Urinary bladder (tissue), 4 donors: Measurements from ENCODE around the gene SHISA5. TPM values are rescaled to one million over a fixed set of nuclear protein-coding genes. Genes with fewer than 3 reads are reported as not detected.
A peak's percentile ranks its signal among the peaks of the same experiment; 100 is the strongest.

Experiments used
- DNase-seq: peaks from one replicate; pipeline ENCODE4 v3.0.0-alpha.2; 2015; ENCODE audit errors: extremely low spot score
- H3K27ac ChIP-seq: one replicate; pipeline ENCODE4 v1.5.1; 2013; ENCODE audit warnings: low read depth, mild to moderate bottlenecking, moderate library complexity
- H3K36me3 ChIP-seq: one replicate; pipeline ENCODE4 v1.6.1; 2013; ENCODE audit warnings: mild to moderate bottlenecking, moderate library complexity; ENCODE audit not compliant: insufficient read depth
- H3K4me1 ChIP-seq: one replicate; pipeline ENCODE4 v1.6.1; 2013; ENCODE audit warnings: mild to moderate bottlenecking, moderate library complexity; ENCODE audit not compliant: insufficient read depth
- H3K4me3 ChIP-seq: one replicate; pipeline ENCODE4 v1.5.1; 2013; ENCODE audit warnings: low read depth, low read length
- WGBS: extraction: QIAGEN DNeasy Blood & Tissue Kit; methylation state at CpG from one replicate; pipeline ENCODE4 v1.1.7; 2013; 5-methylcytosine and 5-hydroxymethylcytosine counted together
- polyA plus RNA-seq: library from polyadenylated mRNA; stranded (reverse); fragments of 200-250 nt; gene quantifications from one replicate; pipeline ENCODE4 v1.2.3, GENCODE V29; 2013
- total RNA-seq: library from RNA; depleted of rRNA; stranded (reverse); fragments of >200 nt; gene quantifications from one replicate; pipeline ENCODE4 v1.2.3, GENCODE V29; 2014
- donor health status: healthy with polysubstance abuse.
- donor health status: healthy.

SHISA5 gene
- total and polyA plus RNA-seq, 2 donors = 62.5 to 209 TPM

DNA sequence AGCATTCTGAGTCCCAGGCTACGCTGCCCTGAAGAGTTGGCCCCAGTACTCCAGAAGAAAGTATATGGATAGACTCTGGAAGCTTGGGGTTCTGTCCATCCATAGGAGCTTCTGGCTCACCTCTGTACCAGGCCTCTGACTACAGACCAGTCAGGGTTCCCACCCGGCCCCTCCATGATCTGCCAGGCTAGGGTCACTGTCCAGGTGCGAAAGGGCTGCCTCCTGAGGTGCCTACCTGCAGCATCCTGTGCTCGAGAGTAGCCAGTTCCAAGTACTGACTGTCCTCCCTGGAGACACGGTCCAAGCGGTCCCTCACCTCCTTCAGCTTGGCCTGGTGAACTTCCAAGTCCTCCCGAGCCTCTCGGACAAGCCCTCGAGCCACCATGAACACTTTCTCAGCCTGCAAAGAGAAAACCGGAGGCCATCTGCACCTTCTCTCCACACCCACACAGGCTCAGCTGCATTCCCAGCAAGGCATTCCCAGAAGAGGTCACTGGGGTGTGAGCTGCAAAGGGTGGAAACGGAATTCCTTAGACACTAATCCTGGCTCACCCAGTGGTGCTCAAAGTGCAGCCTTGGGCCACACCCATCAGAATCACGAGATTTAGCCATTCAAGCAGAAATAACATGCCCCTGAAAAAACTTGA is 70.4 kb downstream of the SHISA5 start:
- no peak for DNase-seq
- 77% methylated on average over 12 of the region's 12 CpGs for WGBS
- Histone ChIP-seq H3K4me3 (no peak overlapping the region), H3K4me1 (no peaks in the 10 kb centered on the region), H3K27ac (peak overlapping the region; percentile 49), H3K36me3 (no peaks in the 10 kb centered on the region)

DNA sequence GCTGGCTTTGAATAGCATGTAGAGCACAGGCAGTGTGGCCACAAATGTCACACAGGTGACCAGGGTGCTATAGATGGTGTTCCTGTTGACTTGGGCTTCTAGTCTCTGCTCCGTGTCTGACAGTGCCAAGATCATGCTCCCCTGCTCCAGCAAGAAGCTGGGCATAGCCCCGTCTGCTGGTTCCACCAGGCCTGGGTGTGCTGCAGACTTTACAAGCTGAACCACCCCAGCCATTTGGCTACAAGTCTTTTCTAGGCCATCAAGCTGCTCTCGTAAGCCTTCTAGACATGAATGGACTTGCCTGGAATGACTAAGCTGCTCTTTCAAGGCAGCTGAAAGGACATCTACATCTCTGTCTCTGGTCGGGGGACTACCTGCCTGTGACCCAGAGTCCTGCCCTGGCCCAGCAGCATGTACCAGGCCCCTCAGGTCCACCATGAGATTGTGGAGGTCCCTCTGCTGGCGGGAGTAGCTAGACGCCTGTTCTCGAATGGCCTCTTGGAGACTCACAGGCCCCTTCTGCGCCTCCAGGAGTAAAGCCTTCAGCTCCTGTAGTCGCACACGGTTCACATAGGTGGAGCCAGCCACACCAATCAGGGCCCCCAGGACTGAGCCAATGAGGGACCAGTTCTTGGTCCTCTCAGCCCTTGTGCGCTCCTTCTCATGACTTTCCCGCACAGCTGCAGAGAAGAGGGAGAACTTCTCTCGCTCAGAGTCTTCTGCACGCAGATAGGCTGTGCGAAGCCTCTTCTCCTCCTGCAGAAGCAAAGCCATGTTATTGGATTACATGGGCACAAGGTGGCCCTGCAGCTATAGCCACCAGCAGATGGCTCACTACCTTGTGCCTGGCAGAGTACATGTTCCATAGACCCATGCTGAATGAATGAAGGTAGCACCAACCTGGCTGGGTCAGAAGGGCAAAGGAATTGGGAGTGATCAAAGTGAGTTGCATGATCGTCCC is 71.3 kb downstream of the SHISA5 start:
- Histone ChIP-seq H3K36me3 (no peaks in the 10 kb centered on the region), H3K27ac (peak overlapping the region; percentile 49), H3K4me1 (no peaks in the 10 kb centered on the region), H3K4me3 (no peak overlapping the region)
- 71% methylated on average over 16 of the region's 16 CpGs for WGBS
- no peak for DNase-seq

DNA sequence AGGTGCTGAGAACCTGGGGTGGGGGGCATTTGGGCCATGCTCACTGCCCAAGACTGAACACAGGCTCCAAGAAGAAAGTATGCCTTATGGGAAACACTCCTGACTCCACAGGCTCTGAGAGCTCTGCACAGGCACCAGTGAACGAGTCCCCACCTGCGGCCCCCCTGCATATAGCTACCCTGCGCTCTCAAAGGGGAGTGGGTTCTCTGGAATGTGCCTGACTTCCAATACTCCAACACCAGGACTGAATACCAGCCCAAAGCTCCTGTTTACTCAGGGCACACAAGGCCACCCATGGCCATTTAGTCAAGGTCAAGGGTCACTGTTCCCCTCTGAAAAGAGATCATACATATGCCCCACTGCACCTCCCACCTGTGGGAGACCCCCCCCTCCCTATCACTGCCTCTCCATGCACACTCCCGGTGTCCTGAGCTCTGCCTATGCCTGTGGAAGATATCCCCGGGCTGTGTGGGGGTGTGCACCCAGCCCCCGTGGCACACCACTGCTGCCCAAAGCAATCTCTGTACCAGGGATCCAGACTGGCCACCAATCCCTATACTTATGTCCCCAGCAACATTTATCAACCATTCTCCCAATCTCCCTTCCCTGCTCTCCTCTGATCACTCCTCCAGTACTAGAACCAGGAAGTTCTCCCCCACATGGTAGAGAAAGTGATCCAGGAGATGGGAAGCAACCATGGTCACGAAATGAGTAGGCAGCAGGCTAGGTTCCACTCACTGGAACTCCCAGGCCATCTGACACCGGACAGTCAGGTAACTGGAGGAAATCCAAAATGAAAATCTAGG is 72.5 kb downstream of the SHISA5 start:
- H3K27ac ChIP-seq = peak overlapping the region; percentile 41
- H3K4me1 ChIP-seq = no peaks in the 10 kb centered on the region
- no peak overlapping the region for H3K4me3 ChIP-seq
- WGBS = 91% methylated on average over 8 of the region's 8 CpGs
- no peaks in the 10 kb centered on the region for H3K36me3 ChIP-seq
- DNase-seq = no peak

DNA sequence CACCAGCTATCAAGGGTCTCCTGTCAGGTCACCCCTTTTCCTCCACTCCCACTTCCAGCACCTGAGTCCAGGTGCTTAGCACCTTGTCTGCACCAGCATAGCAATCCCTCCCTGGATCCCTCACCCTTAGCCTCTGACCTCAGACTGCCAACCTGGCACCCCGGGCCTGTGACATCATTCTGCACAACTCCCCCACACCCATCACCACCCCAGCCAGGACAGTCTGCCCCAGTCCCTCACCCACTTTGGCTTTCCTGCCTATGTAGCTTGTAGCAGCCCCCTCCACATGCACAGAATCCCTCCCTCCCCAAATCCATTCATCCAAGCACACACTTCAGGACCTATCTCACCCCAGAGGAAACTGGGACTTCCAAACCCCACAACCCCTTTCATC is 73.3 kb downstream of the SHISA5 start:
- Histone ChIP-seq H3K36me3 (no peaks in the 10 kb centered on the region), H3K4me1 (no peaks in the 10 kb centered on the region), H3K27ac (peak overlapping the region; percentile 77), H3K4me3 (no peak overlapping the region)
- WGBS = 68% methylated on average over 1 of the region's 1 CpG
- DNase-seq = no peak

DNA sequence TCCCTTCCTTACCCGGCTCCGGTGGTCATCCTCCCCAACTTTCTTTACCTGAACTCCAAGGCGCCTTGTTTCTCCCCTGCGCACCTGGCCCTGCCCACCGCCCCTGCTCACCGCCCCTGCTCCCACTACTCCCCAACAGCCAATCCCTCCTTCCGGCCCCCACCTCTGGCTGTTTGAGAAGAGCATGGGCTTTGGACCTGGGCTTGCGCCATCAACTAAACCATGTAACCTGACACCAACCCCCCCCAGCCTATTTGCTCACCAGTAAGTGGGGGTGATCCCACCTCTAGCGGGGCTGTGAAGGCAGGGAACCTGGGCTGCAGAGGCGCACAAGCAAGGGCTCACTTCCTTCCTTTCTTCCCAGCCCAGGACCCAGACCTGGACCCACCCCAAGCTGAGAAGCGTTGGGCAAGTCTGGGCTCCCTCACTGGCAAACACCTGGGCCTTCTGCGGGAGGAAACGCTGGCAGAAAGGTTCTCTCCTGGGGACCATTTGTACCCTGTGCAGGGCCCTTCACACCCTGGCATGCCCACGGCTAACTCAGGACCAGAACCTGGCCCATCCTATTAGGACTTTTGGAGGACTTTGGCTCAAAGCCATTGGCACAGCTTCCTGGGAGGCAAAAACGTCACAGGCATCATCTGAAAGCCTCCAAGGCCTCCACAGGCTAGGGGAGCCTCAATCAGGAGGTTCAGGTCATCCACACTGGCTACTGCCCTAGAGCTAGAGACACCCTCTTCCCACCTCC is 73.8 kb downstream of the SHISA5 start, which contains the start of gene PLXNB1:
Gene PLXNB1 (minus strand): TSS at position 127 of the 748 bp plus-strand sequence. CDS start 5,475 bp downstream, outside the sequence.
- no peaks in the 10 kb centered on the region for H3K4me1 ChIP-seq
- 13% methylated on average over 15 of the region's 15 CpGs for WGBS
- H3K27ac ChIP-seq = peak within 1 kb of the TSS; percentile 88
- H3K36me3 ChIP-seq = no peaks in the 10 kb centered on the region
- H3K4me3 ChIP-seq = peak within 1 kb of the TSS; percentile 78
- peak; percentile 59 for DNase-seq

DNA sequence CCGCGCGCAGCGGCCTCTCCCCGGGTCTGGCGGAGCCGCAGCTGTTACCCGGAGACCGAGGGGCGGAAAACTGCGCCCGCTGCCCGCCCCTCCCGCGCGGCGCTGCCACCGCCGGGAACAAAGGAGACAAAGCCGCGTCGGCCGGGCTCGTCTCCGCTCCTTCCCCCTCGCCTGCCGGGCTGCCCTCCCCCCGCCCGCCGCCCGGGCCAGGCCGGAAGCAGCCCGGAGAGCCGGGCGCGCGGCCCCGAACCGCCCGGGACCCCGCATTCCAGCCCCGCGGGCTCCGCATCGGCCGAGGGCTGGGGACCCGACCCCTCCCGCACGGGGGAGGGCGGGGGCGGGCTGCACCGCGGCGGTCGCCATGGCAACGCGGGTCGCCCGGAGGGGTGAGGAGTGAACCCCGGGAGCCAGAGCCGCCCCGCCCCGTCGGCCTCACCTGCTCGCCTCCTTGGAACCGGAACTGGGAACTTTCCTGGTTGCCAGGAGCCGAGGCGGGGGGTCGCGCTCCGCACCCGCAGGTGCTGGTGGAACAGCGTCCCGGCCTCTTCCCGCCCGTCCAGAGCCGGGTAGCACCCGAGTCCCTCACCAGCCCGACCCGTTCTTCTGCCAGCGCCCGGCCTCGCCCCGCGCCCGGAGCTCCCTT is 74.5 kb downstream of the SHISA5 start:
- no peaks in the 10 kb centered on the region for H3K4me1 ChIP-seq

DNA sequence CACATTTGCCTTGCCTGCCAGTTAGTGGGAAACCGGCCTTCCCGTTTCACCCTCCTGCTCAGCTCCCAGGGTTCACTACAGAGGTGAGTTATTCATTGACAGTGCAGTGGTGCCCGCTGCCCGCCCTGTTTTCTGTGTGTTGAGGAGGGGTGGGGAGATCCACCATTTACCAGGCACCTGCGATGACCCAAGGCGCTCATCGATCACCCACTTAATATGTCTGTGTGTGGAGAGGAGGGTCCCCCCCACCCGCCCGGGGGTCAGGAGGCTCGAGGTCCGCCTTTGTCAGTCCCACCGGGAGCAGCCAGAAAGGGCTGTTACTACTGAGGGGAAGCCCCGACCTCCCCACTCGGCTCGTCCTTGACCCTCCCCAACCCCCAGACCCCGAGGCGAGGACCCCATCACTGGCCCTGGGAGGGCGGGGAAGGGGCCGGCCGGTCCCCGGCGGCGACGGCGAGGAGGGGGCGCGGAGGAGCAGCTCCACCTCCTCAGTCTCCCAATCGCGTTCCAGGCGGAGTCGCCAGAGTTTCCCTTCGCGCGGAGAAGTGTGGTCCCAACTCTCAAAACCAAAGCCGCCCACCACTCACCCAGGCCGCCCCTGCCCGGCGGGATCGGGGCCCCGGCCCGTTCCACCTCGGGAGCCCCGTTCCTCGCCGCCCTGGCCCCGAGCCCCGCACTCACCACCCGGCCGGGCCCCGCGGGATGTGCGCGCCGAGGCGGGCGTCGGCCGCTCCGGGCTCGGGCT is 75.2 kb downstream of the SHISA5 start:
- 3% methylated on average over 60 of the region's 60 CpGs for WGBS
- no peak for DNase-seq
- no peaks in the 10 kb centered on the region for H3K4me1 ChIP-seq
- peak overlapping the region; percentile 78 for H3K4me3 ChIP-seq
- H3K36me3 ChIP-seq = no peaks in the 10 kb centered on the region
- H3K27ac ChIP-seq = peak overlapping the region; percentile 88

More for the DNA sequence above, 74.5 kb downstream of the SHISA5 start:
- Histone ChIP-seq H3K27ac (peak overlapping the region; percentile 88), H3K36me3 (no peaks in the 10 kb centered on the region), H3K4me3 (peak overlapping the region; percentile 78)
- under 1% methylated on average over 86 of the region's 86 CpGs for WGBS
- no peak for DNase-seq

DNA sequence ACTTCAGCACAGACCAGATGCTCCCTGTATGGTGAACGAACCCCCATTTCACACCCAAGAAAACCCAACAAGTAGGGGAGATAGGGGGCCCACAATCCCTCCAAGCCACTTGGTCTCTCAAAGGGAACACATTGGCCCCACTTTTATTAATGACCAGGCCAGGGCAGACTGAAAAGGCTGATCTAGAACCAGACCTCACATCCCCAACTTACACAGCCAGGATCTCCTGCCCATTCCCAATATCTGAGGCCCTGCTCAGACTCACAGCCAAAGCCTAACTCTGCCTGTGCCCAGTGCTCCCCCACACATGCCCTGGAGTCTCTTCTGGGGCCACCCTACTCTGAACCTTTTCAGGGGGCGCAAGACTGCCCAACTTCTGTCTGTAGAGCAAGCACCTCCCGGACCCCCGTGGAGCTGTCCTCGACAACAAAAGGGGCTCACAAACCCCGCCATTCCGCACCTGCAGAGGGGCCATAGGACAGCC is 75.8 kb downstream of the SHISA5 start:
- Histone ChIP-seq H3K4me3 (peak overlapping the region; percentile 78), H3K4me1 (no peaks in the 10 kb centered on the region), H3K36me3 (no peaks in the 10 kb centered on the region), H3K27ac (no peak overlapping the region)
- DNase-seq = no peak
- WGBS = 58% methylated on average over 7 of the region's 7 CpGs

DNA sequence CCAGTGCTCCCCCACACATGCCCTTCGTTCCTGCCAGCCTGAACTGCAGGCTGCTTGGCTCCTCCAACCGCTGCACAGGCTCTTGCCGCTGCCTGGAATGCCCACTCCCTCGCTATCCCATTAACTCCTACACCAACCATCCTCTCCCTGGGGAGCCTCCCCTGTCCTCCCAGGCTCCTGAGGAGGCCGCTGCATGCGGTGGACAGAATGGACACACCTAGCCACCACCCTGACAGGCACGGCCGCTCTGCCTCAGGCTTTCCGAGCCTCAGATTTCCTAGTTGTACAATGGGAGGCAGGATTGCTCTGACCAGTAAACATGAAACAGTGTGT is 76.4 kb downstream of the SHISA5 start:
- WGBS = 71% methylated on average over 9 of the region's 9 CpGs
- H3K4me1 ChIP-seq = no peaks in the 10 kb centered on the region
- DNase-seq = no peak

DNA sequence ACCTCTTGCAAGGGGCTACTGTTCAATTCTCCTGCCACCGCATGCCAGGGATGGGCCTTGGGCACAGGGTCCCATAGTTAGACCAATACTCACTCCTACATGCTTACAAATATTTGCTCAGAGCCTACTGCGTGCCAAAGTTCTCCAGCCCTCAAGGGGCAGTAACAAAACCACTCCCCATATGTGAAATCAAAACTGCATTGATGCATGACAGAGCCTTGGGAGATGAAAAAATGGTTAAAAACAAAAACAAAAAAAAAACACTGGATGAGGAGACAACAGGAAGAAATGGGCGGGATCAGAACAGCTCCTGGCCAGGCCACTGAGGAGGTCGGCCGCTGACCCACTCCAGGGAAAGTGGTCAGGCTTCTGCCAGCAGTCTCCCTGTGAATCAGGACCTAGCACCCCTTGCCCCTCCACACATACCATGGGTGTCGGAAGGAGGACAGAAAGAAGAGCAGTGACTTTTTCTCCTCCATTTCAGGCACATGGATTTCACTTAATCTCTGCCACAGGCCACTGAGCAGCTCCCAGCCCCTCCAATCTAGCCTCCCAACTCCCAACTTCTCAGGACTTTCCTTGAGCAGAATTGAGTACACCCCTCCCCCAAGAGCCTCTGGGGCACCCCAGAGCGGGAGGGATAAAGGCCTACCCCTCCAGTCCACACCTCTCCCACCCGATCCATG is 76.9 kb downstream of the SHISA5 start:
- no peak overlapping the region for H3K4me3 ChIP-seq
- H3K36me3 ChIP-seq = no peaks in the 10 kb centered on the region
- WGBS = 57% methylated on average over 8 of the region's 8 CpGs
- no peaks in the 10 kb centered on the region for H3K4me1 ChIP-seq
- H3K27ac ChIP-seq = no peak overlapping the region
- DNase-seq = no peak

More for the DNA sequence above, 76.4 kb downstream of the SHISA5 start:
- no peaks in the 10 kb centered on the region for H3K36me3 ChIP-seq
- no peak overlapping the region for H3K27ac ChIP-seq
- H3K4me3 ChIP-seq = no peak overlapping the region

DNA sequence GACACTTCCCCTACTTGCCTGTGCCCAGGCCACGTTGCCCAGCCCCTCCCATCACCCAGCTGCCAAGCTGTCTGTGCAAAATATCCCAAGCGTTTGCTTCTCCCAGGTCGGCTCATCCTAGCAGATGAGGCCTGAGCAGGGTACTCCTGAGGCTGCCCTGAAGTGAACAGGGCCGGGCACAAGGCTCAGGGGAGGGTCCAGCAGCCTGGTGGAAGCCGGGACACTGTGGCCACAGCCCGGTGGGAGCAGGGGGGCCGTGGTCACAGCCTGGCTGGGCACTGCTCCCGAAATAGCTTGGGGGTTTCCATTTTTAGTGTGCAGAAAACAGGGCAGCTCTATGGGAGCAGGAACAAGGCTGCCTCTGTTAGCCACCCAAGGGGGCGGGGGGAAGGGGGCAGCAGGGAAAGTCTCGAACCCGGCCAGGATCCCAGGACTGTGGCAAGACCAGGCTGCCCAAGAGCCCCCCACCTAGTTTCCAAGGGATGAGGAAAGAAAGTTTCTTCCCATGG is 77.5 kb downstream of the SHISA5 start:
- no peaks in the 10 kb centered on the region for H3K36me3 ChIP-seq
- H3K27ac ChIP-seq = no peak overlapping the region
- H3K4me3 ChIP-seq = no peak overlapping the region
- 49% methylated on average over 11 of the region's 11 CpGs for WGBS
- DNase-seq = no peak
- no peaks in the 10 kb centered on the region for H3K4me1 ChIP-seq
